ENCODE data around the gene DIP2B. TPM values are rescaled to one million over a fixed set of nuclear protein-coding genes. Genes with fewer than 3 reads are reported as not detected.

DIP2B gene
- total and polyA plus RNA-seq, 2 donors (not counting 1 experiment from before 2014, with no cell fraction given) = 12.6 to 21.0 TPM

DNA sequence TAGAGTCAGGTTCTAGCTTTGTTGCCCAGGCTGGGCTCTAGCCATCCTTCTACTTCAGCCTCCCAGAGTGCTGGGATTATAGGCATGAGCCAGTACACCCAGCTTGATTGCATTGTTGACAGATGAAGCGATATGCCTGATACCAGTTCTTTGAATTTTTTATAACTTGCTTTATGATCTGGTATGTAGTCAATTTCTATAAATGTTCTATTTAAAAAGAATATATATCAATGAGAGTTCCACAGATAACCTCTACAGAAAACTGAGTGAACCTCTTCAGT is 99.8 kb downstream of the DIP2B start:
- H3K4me3 ChIP-seq (replicated peaks in 1 of 4; ENCODE audit: control extremely low read depth in 1 of 4, insufficient read depth in 1 of 4, low read depth in 3 of 4, low read length in 4 of 4) = no peak overlapping the region
- H3K36me3 ChIP-seq (ENCODE audit: control insufficient read depth, insufficient read depth, low read length) = no peaks in the 10 kb centered on the region
- no peak overlapping the region for H3K27ac ChIP-seq (ENCODE audit: insufficient read depth, low read length)
- DNase-seq (ENCODE audit: low read depth in 2 of 2) = no peak
- H3K4me2 ChIP-seq (ENCODE audit: extremely low read depth, insufficient read depth, low read length) = no peak overlapping the region
- TF ChIP-seq, protein P1, sequence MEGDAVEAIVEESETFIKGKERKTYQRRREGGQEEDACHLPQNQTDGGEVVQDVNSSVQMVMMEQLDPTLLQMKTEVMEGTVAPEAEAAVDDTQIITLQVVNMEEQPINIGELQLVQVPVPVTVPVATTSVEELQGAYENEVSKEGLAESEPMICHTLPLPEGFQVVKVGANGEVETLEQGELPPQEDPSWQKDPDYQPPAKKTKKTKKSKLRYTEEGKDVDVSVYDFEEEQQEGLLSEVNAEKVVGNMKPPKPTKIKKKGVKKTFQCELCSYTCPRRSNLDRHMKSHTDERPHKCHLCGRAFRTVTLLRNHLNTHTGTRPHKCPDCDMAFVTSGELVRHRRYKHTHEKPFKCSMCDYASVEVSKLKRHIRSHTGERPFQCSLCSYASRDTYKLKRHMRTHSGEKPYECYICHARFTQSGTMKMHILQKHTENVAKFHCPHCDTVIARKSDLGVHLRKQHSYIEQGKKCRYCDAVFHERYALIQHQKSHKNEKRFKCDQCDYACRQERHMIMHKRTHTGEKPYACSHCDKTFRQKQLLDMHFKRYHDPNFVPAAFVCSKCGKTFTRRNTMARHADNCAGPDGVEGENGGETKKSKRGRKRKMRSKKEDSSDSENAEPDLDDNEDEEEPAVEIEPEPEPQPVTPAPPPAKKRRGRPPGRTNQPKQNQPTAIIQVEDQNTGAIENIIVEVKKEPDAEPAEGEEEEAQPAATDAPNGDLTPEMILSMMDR (conservative IDR thresholded peaks at IDR 0.05 in 1 of 2, IDR thresholded peaks at IDR 0.05 in 1 of 2; ENCODE audit: low read depth in 1 of 2, low read length in 2 of 2) = no peak
- no peaks in the 10 kb centered on the region for H3K27me3 ChIP-seq (ENCODE audit: control insufficient read depth, insufficient read depth, low read length)
- no peak overlapping the region for H2AFZ ChIP-seq (ENCODE audit: low read length)
- H3K79me2 ChIP-seq (ENCODE audit: control insufficient read depth, insufficient read depth, low read length) = no peaks in the 10 kb centered on the region
- no peaks in the 10 kb centered on the region for H3K4me1 ChIP-seq (ENCODE audit: control insufficient read depth, extremely low read depth, insufficient read depth, low read length)
- no peaks in the 10 kb centered on the region for H4K20me1 ChIP-seq (ENCODE audit: control insufficient read depth, extremely low read depth, insufficient read depth, low read length)
- H3K9ac ChIP-seq (ENCODE audit: insufficient read depth, low read length) = no peak overlapping the region
- H3K9me3 ChIP-seq (ENCODE audit: control insufficient read depth, insufficient read depth, low read depth, low read length) = no peaks in the 10 kb centered on the region

DNA sequence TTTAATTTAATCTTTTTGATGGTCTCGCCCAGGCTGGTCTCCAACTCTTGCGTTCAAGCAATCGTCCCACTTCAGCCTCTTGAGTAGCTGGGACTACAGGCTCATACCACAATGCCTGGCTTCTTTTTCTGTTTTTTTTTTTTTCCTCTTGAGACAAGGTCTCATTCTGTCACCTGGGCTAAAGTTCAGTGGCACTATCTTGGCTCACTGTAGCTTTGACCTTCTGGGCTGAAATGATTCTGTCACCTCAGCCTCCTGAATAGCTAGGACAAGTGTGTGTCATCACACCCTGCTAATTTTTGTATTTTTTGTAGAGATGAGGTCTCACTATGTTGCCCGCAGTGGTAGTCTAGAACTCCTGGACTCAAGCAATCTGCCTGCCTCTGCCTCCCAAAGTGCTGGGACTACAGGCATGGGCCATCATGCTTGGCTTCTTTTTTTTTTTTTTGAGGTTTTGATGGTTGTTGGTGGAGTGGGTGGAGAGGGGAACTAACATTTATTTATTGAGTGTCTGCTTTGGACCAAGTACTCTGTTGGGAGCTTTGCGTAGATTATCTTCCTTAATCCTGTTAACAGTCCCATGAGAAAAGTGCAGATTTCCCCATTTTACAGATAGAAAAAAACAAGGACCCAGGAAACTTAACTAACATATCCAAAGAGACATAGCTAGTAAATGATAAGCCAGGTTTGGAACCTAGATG is 102.0 kb downstream of the DIP2B start:
- Histone ChIP-seq H3K9ac (ENCODE audit: insufficient read depth, low read length) (no peak overlapping the region), H3K36me3 (ENCODE audit: control insufficient read depth, insufficient read depth, low read length) (no peaks in the 10 kb centered on the region), H2AFZ (ENCODE audit: low read length) (no peak overlapping the region), H3K4me2 (ENCODE audit: extremely low read depth, insufficient read depth, low read length) (no peak overlapping the region), H3K79me2 (ENCODE audit: control insufficient read depth, insufficient read depth, low read length) (no peaks in the 10 kb centered on the region), H3K27ac (ENCODE audit: insufficient read depth, low read length) (no peak overlapping the region), H4K20me1 (ENCODE audit: control insufficient read depth, extremely low read depth, insufficient read depth, low read length) (no peaks in the 10 kb centered on the region), H3K27me3 (ENCODE audit: control insufficient read depth, insufficient read depth, low read length) (no peaks in the 10 kb centered on the region), H3K9me3 (ENCODE audit: control insufficient read depth, insufficient read depth, low read depth, low read length) (no peaks in the 10 kb centered on the region), H3K4me1 (ENCODE audit: control insufficient read depth, extremely low read depth, insufficient read depth, low read length) (no peaks in the 10 kb centered on the region), H3K4me3 (replicated peaks in 1 of 4; ENCODE audit: control extremely low read depth in 1 of 4, insufficient read depth in 1 of 4, low read depth in 3 of 4, low read length in 4 of 4) (no peak overlapping the region)
- TF ChIP-seq, protein P1 (conservative IDR thresholded peaks at IDR 0.05 in 1 of 2, IDR thresholded peaks at IDR 0.05 in 1 of 2; ENCODE audit: low read depth in 1 of 2, low read length in 2 of 2) = no peak
- no peak for TF ChIP-seq EZH2 (IDR thresholded peaks at IDR 0.05; ENCODE audit: low read length, missing control alignments)
- no peak for DNase-seq (ENCODE audit: low read depth in 2 of 2)

DNA sequence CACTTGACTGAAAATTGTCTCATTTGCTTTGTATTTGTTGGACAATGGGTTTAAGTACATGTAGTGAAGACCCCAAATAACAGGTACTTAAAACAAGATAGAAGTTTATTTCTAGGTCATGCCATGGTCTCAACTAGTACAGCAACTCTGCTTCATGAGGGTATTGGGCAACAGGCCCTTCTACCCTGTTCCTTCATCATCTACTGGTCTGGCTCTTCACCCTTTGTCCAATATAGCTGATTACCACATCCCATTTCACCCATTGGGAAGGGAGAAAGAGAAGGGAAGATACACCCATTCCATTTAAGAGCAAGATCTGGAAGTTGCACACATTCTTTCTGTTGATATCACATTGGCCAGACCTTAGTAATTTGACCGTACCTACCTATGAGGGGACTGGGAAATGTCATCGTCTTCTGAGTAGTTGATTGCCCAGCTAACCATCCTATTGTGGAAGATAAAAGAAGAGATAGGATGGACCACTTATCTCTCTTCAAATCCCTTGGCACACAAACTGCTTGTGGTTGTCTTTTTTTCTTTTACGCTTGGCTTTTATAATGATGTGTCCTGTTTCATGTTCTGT is 104.6 kb downstream of the DIP2B start:
- no peak overlapping the region for H3K4me2 ChIP-seq (ENCODE audit: extremely low read depth, insufficient read depth, low read length)
- peaks cover 2% of the 10 kb centered on the region for H3K4me1 ChIP-seq (ENCODE audit: control insufficient read depth, extremely low read depth, insufficient read depth, low read length)
- no peak overlapping the region for H2AFZ ChIP-seq (ENCODE audit: low read length)
- no peak overlapping the region for H3K9ac ChIP-seq (ENCODE audit: insufficient read depth, low read length)
- no peak for DNase-seq (ENCODE audit: low read depth in 2 of 2)
- no peaks in the 10 kb centered on the region for H3K36me3 ChIP-seq (ENCODE audit: control insufficient read depth, insufficient read depth, low read length)
- H3K4me3 ChIP-seq (replicated peaks in 1 of 4; ENCODE audit: control extremely low read depth in 1 of 4, insufficient read depth in 1 of 4, low read depth in 3 of 4, low read length in 4 of 4) = no peak overlapping the region
- H4K20me1 ChIP-seq (ENCODE audit: control insufficient read depth, extremely low read depth, insufficient read depth, low read length) = no peaks in the 10 kb centered on the region
- no peak overlapping the region for H3K27ac ChIP-seq (ENCODE audit: insufficient read depth, low read length)
- no peak for TF ChIP-seq EZH2 (IDR thresholded peaks at IDR 0.05; ENCODE audit: low read length, missing control alignments)
- TF ChIP-seq, protein P1 (conservative IDR thresholded peaks at IDR 0.05 in 1 of 2, IDR thresholded peaks at IDR 0.05 in 1 of 2; ENCODE audit: low read depth in 1 of 2, low read length in 2 of 2) = no peak
- H3K79me2 ChIP-seq (ENCODE audit: control insufficient read depth, insufficient read depth, low read length) = no peaks in the 10 kb centered on the region
- H3K27me3 ChIP-seq (ENCODE audit: control insufficient read depth, insufficient read depth, low read length) = no peaks in the 10 kb centered on the region
- H3K9me3 ChIP-seq (ENCODE audit: control insufficient read depth, insufficient read depth, low read depth, low read length) = no peaks in the 10 kb centered on the region
